Stimulated activated CD8-positive, alpha-beta memory T cell treated with anti-CD3 and anti-CD28 coated beads, Interleukin-15, amount 100 ng/mL, for 24 hours (primary cell): Measurements from ENCODE around the gene HAUS6.
A peak's percentile ranks its signal among the peaks of the same experiment; 100 is the strongest.
"Not testable (repeated sequence)": the region's sequence is repeated elsewhere in the genome, so short reads cannot be mapped to it uniquely, and the experiment has no call there.

Source experiments
- DNase-seq: peaks from one replicate; pipeline ENCODE4 v3.0.0-alpha.2; 2020; ENCODE audit warnings: low read depth

Gene HAUS6, protein sequence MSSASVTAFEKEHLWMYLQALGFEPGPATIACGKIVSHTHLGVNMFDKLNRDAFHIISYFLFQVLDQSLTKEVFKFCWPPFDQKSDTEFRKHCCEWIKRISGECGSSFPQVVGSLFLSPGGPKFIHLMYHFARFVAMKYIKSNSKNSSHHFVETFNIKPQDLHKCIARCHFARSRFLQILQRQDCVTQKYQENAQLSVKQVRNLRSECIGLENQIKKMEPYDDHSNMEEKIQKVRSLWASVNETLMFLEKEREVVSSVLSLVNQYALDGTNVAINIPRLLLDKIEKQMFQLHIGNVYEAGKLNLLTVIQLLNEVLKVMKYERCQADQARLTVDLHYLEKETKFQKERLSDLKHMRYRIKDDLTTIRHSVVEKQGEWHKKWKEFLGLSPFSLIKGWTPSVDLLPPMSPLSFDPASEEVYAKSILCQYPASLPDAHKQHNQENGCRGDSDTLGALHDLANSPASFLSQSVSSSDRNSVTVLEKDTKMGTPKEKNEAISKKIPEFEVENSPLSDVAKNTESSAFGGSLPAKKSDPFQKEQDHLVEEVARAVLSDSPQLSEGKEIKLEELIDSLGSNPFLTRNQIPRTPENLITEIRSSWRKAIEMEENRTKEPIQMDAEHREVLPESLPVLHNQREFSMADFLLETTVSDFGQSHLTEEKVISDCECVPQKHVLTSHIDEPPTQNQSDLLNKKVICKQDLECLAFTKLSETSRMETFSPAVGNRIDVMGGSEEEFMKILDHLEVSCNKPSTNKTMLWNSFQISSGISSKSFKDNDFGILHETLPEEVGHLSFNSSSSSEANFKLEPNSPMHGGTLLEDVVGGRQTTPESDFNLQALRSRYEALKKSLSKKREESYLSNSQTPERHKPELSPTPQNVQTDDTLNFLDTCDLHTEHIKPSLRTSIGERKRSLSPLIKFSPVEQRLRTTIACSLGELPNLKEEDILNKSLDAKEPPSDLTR

DNA sequence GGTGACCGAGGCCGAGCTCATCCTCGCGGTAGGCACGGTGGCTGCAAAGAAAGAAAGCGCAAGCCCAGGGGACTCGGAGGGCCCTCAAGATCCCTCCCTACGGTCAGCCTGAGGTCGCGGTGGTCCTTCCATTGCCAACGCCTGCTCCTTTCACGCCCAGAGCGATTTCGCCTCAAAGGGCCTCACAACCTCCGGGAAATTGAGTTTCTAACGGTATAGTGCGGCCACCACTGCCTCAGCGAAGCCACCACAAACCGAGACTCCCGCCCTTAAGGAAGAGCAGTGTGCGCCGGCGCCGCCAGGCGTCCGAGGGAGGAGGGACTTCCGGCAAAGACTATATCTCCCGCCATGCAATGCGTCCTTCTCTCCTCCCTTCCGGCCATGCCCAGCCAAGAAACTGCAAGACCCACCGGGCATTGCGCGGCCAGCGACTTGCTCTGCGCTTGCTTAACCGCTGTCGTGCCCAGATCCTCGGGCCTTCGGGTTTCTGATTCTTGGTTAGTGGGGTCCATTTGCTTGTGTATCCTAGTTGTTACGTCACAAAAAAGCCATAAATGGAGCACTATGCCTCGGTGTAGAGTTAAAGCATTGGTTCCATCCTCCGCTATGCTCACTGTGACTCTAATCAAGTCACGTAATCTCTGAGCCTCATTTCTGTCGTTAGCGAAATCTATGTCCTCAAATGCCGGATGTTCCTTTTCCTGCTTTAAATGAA, at the start of gene HAUS6:
Gene HAUS6, minus strand, starts transcription at position 274 of the 715 bp plus-strand sequence. Its CDS starts 253 bp downstream, at position 21.
- DNase-seq: peak; percentile 43

DNA sequence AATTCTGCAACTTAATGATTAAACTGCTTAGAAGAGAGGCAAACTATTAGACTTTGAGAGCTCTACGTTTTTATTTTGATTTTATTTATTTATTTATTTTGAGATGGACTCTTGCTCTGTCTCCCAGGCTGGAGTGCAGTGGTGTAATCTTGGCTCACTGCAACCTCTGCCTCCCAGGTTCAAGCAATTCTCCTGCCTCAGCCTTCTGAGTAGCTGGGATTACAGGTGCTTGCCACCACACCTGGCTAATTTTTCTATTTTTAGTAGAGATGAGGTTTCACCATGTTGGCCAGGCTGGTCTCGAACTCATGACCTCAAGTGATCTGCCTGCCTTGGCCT, 49.4 kb upstream of the HAUS6 start:
- DNase-seq: not testable (repeated sequence)

DNA sequence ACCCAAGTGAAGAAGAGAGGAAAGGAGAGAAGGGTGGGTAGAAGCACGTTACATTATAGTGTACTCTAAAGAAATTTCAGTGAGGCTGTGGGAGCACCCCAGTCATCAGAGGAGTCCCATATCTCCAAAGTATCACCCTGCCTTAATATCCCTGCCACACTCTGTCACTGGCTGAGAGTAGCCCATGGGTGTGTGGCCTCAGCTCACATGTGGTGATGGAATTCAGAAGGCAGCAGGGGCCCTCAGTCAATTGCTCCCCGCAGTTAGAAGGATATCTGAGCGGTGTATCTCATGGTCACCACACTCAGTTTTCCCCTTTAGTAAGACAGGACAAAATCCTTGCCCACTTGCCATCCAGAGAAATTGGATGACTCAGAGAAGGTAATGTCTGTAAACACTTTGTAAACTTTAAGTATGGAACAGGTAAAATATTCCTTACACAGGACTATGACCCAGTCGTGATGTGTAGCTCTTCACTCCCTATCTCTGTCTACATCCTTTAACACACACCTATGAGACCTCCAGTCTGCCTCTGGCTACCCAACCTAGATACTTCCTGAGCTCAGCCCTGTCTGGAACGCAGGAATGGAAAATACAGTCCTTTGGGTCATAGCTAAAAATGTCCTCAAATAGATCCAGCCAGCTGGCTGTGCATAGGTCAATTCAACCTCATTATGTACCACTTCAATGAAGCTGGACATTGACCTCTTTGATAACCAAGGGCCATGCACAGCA, 48.9 kb upstream of the HAUS6 start:
- no peak for DNase-seq

DNA sequence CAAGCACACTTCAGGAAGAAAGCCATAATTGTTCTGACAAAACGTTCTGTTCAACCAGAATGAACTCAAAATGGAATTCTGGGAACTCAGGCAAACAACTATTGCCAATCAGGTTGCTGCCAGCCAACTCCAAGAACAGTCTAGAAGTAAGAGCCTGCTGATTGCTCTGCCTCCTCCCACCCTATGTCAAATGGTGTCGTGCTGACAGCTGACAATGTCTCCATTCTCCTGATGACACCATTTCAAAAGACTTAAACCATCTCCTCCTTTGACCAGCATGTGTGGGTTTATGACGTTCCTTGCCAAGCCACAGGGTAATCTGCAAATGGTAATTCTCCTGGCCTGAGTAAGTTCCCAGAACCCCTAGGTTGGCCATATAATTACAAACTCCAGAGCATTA, 46.5 kb upstream of the HAUS6 start:
- DNase-seq: no peak

DNA sequence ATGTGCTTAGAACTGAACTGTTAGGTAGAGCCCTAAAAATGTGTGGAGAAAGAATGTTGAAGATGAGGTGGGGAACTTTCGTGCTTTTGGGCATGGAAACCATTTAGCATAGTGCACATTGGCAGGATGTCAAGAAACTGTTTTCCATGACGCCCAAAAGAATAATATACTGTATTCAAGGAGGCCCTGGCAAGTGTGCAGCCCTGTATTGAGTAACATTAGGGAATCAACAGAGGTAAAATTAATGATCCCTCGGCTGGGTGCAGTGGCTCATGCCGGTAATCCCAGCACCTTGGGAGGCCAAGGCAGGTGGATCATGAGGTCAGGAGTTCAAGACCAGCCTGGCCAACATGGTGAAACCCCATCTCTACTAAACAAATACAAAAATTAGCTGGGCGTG, 45.5 kb upstream of the HAUS6 start:
- no peak for DNase-seq

DNA sequence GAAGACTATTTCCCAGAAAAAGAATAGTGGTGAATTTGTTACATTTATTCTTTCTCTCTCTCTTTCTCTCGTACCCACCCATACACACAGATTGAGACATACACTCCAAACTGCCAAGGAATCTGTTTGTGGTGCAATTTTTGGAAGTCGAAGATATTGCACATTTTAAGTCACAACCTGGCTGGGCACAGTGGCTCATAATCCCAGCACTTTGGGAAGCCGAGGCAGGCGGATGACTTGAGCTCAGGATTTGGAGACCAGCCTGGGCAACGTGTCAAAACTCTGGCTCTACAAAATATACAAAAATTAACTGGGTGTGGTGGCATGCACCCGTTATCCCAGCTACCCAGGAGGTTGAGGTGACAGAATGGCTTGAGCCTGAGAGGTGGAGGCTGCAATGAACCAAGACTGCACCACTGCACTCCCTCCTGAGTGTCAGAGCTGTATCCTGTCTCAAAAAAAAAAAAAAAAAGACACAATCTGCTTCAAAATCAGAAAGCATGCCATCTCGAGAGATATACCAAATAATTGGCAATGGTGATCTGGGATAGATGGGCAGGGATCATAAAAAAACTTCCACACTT, 43.8 kb upstream of the HAUS6 start:
- DNase-seq: no peak

DNA sequence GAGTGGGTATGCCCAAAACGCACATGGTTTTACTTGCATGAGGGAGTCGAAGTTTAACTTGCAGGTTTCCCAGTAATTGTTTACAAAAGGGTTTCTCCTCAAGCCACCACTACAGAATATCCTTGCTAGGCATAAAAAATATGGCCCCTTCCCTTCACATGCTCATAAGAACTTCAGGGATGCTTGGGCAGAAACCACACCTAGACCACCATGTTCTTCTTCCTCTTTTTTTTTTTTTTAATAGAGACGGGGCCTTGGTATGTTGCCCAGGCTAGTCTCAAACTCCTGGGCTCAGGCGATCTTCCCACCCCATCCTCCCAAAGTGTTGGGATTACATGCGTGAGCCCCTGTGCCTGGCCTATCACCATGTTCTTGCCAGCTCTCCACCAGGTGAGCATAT, 43.2 kb upstream of the HAUS6 start:
- DNase-seq: no peak

DNA sequence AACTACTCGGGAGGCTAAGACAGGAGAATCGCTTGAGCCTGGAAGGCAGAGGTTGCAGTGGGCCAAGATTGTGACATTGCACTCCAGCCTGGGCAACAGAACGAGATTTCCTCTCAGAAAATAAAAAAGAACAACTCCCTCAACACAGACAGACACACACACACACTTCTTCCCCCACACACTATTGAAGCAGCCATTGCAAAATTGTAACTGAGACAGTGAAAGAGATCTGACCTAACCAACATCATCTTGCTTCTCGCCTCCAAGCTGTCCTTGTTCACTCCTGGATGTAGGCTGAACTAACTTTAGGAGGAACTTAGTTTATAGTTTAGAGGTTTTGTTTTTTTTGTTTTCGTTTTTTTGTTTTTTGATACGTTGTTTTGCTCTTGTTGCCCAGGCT, 37.6 kb upstream of the HAUS6 start:
- DNase-seq: no peak

DNA sequence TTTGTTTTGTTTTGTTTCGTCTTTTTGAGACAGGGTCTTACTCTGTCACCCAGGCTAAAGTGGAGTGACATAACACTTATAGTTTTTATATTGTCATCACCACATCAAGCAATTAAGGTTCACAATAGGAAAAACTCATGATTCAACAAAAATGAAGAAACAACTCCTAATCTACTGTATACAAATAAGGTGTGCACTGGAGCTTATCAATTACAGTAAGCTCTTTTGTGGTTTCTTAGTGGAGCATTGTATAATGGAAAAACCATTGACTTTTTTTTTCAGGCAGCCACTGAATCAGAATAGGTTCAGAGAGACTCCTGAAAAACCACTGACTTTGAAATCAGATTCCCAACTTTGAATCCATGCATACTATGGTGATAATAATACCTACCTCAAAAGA, 35.4 kb upstream of the HAUS6 start:
- no peak for DNase-seq

DNA sequence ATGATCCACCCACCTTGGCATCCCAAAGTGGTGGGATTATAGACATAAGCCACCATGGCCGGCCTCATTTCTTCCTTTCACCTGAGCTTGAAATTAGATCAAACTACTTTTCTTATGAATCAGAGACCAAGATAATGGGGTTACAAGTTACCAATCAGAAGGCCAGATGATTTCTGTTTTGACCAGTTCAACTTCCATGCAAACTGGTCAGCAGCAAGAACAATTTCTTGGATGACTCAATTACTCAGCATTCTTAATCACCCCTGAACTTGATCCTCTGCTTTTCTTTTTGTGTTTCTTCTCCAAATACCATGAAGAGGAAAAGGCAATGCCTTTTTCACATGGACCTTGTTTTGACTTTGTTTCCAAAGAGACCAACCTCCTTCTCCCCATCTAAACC, 34.6 kb upstream of the HAUS6 start:
- DNase-seq: no peak

DNA sequence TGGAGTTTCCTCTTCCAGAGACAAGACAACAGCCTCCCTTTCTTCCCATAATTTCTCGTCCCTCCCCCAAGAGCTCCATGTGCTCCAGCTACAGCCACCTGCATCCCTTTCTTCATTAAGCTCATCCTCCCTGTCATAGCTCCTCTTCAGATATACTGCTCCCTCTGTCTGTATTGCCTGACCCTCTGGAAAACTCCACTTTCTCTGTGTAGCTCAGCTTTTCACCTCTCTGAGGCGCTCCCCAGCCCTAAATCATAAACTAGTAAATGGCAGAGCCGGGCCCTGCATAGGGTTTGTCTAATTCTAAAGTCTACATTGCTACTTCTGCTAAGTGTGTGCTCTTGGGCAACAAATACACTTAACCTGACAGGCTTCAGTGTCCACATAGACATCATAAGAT, 33.4 kb upstream of the HAUS6 start:
- no peak for DNase-seq

DNA sequence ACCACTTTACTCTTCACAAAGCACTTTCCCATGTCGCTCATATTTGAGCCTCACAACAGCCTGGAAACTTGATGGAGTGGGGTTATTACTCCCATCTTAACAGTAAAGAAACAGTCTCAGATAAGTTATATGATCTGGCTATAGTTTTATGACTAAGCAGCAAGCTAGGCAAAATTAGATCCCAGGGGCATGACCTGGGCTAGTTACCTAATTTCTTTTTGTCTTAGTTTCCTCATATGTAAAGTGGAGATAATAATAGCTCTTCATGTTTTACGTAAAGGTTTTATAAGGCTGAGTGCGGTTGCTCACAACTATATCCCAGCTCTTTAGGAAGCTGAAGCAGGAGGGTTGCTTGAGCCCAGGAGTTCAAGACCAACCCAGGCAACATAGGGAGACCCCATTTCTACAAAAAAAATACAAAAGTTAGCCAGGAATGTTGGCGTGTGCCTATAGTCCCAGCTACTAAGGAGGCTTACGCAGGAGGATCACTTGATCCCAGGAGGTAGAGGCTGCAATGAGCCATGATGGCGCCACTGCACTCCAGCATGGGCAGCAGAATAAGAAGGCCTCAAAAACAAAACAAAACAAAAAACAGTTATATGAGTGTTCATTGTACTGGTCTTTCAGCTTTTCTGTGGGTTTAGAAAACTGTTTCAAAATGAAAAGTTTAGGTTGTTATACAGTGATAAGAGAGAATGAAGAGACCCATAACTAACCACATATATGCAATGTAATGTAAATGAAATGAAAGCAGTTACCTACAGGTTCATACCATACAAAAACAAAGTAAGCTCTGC, 31.0 kb upstream of the HAUS6 start:
- no peak for DNase-seq

DNA sequence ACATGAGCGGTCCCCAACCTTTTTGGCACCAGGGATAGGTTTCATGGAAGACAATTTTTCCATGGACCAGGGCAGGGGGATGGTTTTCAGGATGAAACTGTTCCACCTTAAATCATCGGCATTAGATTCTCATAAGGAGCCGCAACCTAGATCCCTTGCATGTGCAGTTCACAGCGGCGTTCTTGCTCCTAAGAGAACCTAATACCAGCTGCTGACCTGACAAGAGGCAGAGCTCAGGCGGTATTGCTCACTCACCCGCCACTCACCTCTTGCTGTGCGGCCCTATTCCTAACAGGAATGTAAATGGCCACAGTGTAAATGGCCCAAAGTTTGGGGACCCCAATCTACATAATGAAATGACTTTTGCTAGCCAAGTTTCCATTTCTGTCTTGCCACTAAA, 27.7 kb upstream of the HAUS6 start:
- no peak for DNase-seq

DNA sequence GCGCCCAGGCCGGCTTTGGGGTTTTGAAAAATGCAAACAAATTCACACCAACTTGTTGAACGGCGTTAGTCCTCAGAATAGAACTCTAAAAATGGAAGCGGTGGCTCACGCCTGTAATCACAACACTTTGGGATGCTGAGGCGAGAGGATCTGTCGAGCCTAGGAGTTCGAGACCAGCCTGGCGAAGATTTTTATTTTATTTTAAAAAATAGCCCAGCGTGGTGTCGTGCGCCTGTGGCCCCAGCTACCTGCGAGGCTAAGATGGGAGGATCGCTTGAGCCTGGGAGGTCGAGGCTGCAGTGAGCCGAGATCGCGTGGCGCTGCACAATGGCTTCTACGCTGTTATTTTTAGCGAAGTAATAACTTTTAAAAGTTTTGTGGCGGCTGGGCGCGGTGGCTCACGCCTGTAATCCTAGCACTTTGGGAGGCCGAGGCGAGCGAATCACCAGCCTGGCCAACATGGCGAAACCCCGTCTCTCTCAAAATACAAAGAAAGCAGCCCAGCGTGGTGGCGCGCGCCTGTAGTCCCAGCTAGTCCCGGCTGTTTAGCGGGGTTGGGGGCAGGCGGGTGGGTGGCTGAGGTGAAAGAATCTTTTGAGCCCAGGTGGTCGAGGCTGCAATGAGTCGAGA, 25.3 kb upstream of the HAUS6 start:
- DNase-seq: no peak

DNA sequence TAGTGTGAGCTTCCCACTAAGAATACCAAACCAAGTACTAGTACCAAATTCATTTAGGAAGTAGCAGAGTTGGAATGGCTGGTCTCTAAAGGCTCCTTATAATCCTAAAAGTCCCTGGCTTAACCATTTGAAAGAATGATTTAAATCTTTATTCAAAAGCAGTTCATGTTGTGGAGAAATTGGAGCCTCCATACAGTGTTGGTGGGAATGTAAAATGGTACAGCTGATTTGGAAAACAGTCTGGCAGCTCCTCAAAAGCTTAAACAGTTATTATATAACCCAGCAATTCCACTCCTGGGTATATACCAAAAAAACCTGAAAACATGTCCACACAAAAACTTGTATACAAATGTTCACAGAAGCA, 21.7 kb upstream of the HAUS6 start:
- DNase-seq: no peak

DNA sequence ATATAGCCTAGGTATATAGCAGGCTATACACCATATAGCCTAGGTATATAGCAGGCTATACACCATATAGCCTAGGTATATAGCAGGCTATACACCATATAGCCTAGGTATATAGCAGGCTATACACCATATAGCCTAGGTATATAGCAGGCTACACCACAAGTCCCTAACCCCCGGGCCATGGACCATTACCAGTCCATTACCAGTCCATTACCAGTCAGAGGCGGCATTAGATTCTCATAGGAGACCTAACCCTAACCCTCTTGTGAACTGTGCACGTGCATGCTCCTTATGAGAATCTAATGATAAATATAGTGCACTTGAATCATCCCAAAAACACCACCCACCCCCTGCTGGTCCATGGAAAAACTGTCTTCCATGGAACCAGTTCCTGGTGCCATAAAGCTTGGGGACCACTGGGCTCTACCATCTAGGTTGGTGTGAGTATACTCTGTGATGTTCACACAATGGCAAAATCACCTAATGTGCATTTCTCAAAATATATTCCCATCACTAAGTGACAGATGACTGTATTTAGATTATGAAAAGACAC, 19.9 kb upstream of the HAUS6 start:
- DNase-seq: no peak

DNA sequence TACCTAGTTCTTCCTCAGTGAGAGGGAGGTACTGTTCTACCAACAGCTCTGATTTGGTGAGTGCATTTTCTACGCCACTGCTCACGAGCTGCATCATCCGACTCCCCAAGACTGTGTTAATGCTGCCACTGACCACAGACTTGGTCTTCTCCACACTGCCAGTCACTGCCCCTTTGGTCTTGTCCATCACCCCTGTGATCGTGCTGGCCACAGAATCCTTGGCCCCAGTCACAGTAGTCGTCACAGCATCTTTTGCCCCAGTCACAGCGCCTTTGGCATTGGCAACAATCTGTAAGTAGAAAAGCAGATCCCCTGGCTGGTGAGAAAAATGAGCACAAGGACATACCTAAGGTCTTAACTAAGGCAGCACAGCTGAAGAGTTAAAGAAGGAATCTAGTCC, 18.2 kb upstream of the HAUS6 start:
- DNase-seq: no peak

DNA sequence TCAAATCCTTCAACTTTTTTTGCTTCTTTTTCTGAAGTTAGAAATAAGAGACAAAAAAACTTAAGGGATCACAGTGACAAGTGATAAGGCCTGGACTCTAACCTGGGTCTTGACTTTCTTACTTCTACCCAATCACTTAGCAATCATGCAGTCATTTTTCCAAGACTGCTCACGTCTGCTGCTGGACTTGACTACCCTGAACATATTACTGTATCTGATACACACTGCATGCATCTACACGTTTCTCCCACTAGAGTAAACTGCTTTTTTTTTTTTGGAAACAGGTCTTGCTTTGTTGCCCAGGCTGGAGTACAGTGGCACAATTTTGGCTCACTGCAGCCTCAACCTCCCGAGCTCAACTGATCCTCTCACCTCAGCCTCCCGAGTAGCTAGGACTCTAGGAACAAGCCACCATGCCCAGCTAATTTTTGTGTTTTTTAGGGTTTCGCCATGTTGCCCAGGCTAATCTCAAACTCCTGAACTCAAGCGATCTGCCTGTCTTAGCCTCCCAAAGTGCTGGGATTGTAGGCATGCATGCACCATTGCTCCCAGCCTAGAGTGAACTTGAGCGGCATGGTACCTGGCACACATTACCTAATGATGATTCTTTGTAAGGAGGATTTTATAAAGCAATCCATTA, 17.2 kb upstream of the HAUS6 start:
- no peak for DNase-seq

DNA sequence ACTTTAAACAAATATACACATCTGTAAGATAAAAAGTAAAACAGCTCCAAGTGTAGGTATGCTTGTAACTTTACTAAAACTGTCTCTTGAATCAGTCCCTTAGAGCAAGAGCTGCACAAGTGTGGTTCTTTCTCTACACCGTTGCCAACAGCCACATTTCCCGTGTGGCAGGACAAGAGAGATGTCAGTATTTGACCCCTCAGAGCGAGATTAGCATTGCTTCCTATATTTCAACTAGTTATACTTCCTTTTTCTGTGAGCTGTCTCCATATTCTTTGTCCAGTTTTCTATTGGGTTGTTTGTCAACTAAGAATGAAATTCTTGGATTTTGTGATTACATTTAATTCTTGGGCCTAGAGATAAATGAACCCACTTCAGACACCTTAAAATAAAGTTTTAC, 16.5 kb upstream of the HAUS6 start:
- no peak for DNase-seq
